ENCODE measurements around the gene SH3RF1.

DNA sequence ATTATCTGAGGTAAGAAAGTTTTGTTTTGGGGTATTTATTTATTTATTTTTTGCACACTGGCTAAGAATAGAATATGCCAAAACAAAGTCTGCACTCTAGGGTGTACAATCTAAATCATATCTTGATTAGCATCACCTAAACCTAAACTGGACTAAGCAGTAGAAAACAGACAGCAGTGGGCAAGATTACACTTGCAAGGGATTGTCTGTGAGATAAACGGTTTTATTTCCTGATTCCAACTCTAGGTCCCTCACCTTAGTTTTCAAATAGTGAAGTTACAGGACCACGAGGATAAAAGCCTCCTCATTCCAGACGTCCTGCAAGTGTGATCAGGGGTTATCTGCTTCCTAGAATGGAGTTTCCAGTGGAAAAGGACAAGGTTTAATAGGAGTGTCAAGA is 86.1 kb downstream of the SH3RF1 start:
- TF ChIP-seq, protein P1, sequence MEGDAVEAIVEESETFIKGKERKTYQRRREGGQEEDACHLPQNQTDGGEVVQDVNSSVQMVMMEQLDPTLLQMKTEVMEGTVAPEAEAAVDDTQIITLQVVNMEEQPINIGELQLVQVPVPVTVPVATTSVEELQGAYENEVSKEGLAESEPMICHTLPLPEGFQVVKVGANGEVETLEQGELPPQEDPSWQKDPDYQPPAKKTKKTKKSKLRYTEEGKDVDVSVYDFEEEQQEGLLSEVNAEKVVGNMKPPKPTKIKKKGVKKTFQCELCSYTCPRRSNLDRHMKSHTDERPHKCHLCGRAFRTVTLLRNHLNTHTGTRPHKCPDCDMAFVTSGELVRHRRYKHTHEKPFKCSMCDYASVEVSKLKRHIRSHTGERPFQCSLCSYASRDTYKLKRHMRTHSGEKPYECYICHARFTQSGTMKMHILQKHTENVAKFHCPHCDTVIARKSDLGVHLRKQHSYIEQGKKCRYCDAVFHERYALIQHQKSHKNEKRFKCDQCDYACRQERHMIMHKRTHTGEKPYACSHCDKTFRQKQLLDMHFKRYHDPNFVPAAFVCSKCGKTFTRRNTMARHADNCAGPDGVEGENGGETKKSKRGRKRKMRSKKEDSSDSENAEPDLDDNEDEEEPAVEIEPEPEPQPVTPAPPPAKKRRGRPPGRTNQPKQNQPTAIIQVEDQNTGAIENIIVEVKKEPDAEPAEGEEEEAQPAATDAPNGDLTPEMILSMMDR (IDR thresholded peaks at IDR 0.05), result no peak
- TF ChIP-seq POLR2A (IDR thresholded peaks at IDR 0.05), result no peak

All from uterus (tissue), 2 donors.